HEK293 (cell line): ENCODE data around the gene CNKSR2.

Experiments used
- CTCF ChIA-PET: fragments of 350-600 bp; formaldehyde crosslinking; extraction: SDS; loops from one replicate; lab custom pipeline; 2021; ENCODE audit warnings: antibody characterized with exemption; lab: Yijun Ruan, JAX
- POLR2A ChIA-PET: fragments of 300-600 bp; formaldehyde crosslinking; extraction: SDS; loops from one replicate; lab custom pipeline; 2020; ENCODE audit warnings: antibody characterized with exemption, inconsistent platforms; lab: Yijun Ruan, JAX
- H3K27ac ChIP-seq: fragments of 200-500 bp; sonication (Bioruptor generic); 2 replicates; pipeline ENCODE4 v1.5.1; 2014; ENCODE audit warnings: low read depth, low read length, control low read depth, inconsistent platforms; ENCODE audit errors: extremely low read depth
- H3K36me3 ChIP-seq, 2 experiments: fragments of 200-500 bp in 1 of 2; sonication (Bioruptor generic) in 1 of 2; 1 replicate in 1 of 2; 2 replicates in 1 of 2; pipeline ENCODE4 v1.5.1; 2014 to 2017; ENCODE audit warnings: inconsistent platforms in 2 of 2, low read length in 2 of 2; ENCODE audit not compliant: control insufficient read depth in 2 of 2, insufficient read depth in 1 of 2
- H3K4me1 ChIP-seq: fragments of 200-500 bp; sonication (Bioruptor generic); 2 replicates; pipeline ENCODE4 v1.5.1; 2014; ENCODE audit warnings: mild to moderate bottlenecking, low read length, inconsistent platforms; ENCODE audit not compliant: control insufficient read depth, insufficient read depth
- H3K4me3 ChIP-seq: 2 replicates; pipeline ENCODE4 v1.5.1; 2011; ENCODE audit warnings: low read depth, mild to moderate bottlenecking, control low read depth, low read length, moderate library complexity
- H3K9me3 ChIP-seq: fragments of 200-500 bp; sonication (Bioruptor generic); 2 replicates; pipeline ENCODE4 v1.5.1; 2014; ENCODE audit warnings: low read depth, low read length, inconsistent platforms; ENCODE audit not compliant: control insufficient read depth, insufficient read depth
- BCL11B ChIP-seq: fragments of 450-650 bp; formaldehyde crosslinking; IDR thresholded peaks from 2 replicates; pipeline ENCODE4 v1.5.1; 2016; ENCODE audit warnings: low read depth, missing biosample characterization, missing genetic modification characterization
- KLF16 ChIP-seq: fragments of 450-650 bp; formaldehyde crosslinking; IDR thresholded peaks from 2 replicates; pipeline ENCODE4 v1.5.1; 2017; ENCODE audit warnings: missing biosample characterization, missing genetic modification characterization
- KLF7 ChIP-seq: fragments of 450-650 bp; formaldehyde crosslinking; IDR thresholded peaks from 2 replicates; pipeline ENCODE4 v1.5.1; 2016; ENCODE audit warnings: missing biosample characterization, missing genetic modification characterization, borderline replicate concordance
- MYNN ChIP-seq: fragments of 450-650 bp; formaldehyde crosslinking; IDR thresholded peaks from 2 replicates; pipeline ENCODE4 v1.5.1; 2016; ENCODE audit warnings: missing biosample characterization, missing genetic modification characterization, borderline replicate concordance
- RBAK ChIP-seq: fragments of 450-650 bp; formaldehyde crosslinking; IDR thresholded peaks from 2 replicates; pipeline ENCODE4 v1.5.1; 2016; ENCODE audit warnings: missing biosample characterization, missing genetic modification characterization
- TCF7L2 ChIP-seq: IDR thresholded peaks from 2 replicates; pipeline ENCODE4 v1.6.1; 2011; ENCODE audit warnings: low read depth, mild to moderate bottlenecking, inconsistent platforms, low read length, moderate library complexity, borderline replicate concordance
- ZNF112 ChIP-seq: fragments of 450-650 bp; formaldehyde crosslinking; IDR thresholded peaks from 2 replicates; pipeline ENCODE4 v1.5.0; 2017; ENCODE audit warnings: missing biosample characterization, missing genetic modification characterization
- ZNF121 ChIP-seq: fragments of 450-650 bp; formaldehyde crosslinking; IDR thresholded peaks from 2 replicates; pipeline ENCODE4 v1.5.1; 2016; ENCODE audit warnings: missing biosample characterization, missing genetic modification characterization
- ZNF24 ChIP-seq: fragments of 450-650 bp; formaldehyde crosslinking; IDR thresholded peaks from 2 replicates; pipeline ENCODE4 v1.5.1; 2016; ENCODE audit warnings: missing biosample characterization, missing genetic modification characterization
- ZNF274 ChIP-seq, 2 experiments: fragments of 200-500 bp in 1 of 2; fragments of 450-650 bp in 1 of 2; sonication (Bioruptor generic) in 1 of 2; formaldehyde crosslinking in 1 of 2; IDR thresholded peaks; 2 replicates each; pipeline versions ENCODE4 v1.5.1 to v1.6.1; 2014 to 2016; ENCODE audit warnings: borderline replicate concordance in 1 of 2, inconsistent platforms in 1 of 2, low read length in 1 of 2, missing biosample characterization in 1 of 2, missing genetic modification characterization in 1 of 2
- ZNF48 ChIP-seq: fragments of 450-650 bp; formaldehyde crosslinking; IDR thresholded peaks from 2 replicates; pipeline ENCODE4 v1.5.1; 2016; ENCODE audit warnings: missing biosample characterization, missing genetic modification characterization
- ZNF510 ChIP-seq: fragments of 450-650 bp; formaldehyde crosslinking; IDR thresholded peaks from 2 replicates; pipeline ENCODE4 v1.5.1; 2018; ENCODE audit warnings: mild to moderate bottlenecking, missing genetic modification characterization, missing biosample characterization; ENCODE audit not compliant: insufficient replicate concordance
- ZNF521 ChIP-seq: fragments of 450-650 bp; formaldehyde crosslinking; IDR thresholded peaks from 2 replicates; pipeline ENCODE4 v1.5.1; 2017; ENCODE audit warnings: missing biosample characterization, mild to moderate bottlenecking, missing genetic modification characterization
- ZNF626 ChIP-seq: fragments of 450-650 bp; sonication (Bioruptor Pico); formaldehyde crosslinking; IDR thresholded peaks from 2 replicates; pipeline ENCODE4 v1.5.1; 2018; ENCODE audit warnings: missing biosample characterization, missing genetic modification characterization, inconsistent platforms
- ZNF707 ChIP-seq: fragments of 450-650 bp; formaldehyde crosslinking; IDR thresholded peaks from 2 replicates; pipeline ENCODE4 v1.5.1; 2016; ENCODE audit warnings: missing biosample characterization, missing genetic modification characterization
- ZNF792 ChIP-seq: fragments of 450-650 bp; formaldehyde crosslinking; IDR thresholded peaks from 2 replicates; pipeline ENCODE4 v1.5.1; 2016; ENCODE audit warnings: missing biosample characterization, missing genetic modification characterization
- TF ChIP-seq, protein P1 (sequence below): fragments of 450-650 bp; formaldehyde crosslinking; IDR thresholded peaks from 2 replicates; pipeline ENCODE4; 2016; ENCODE audit warnings: missing biosample characterization, missing genetic modification characterization
- TF ChIP-seq, protein P2 (sequence below): fragments of 450-650 bp; formaldehyde crosslinking; IDR thresholded peaks from 2 replicates; pipeline ENCODE4 v1.5.1; 2016; ENCODE audit warnings: missing biosample characterization, missing genetic modification characterization
- TF ChIP-seq, protein P3 (sequence below): fragments of 450-650 bp; formaldehyde crosslinking; IDR thresholded peaks from 2 replicates; pipeline ENCODE4 v1.5.1; 2017; ENCODE audit warnings: missing biosample characterization, missing genetic modification characterization
- TF ChIP-seq, protein P4 (sequence below): fragments of 450-650 bp; formaldehyde crosslinking; IDR thresholded peaks from 2 replicates; pipeline ENCODE4 v1.5.1; 2016; ENCODE audit warnings: missing biosample characterization, missing genetic modification characterization

The CNKSR2 gene

DNA sequence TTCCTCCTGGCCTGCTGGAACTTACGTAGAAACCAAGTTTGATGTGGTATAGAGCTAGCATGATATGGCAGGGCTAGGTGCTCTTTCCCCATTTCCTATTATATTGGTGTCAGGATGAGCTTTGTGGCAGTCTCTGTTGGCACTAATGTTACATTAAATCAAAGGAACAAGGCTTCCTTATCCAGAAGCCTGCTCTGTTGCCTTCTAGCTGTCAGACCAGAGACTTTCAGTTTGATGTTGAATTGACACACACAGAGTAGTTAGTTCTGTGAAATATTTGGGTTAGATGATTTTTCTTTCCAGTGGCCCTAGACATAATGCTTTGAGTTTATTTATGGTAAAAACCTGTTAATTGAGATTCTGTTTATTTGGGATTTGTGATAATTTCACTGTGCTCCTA is 10.0 kb downstream of the CNKSR2 start:
- CTCF ChIA-PET: interaction anchor here (0.8 to 2.2 kb wide), 3 partner anchors 9 to 425 kb away, joined by 3 to 5 read pairs (median 3); no protein-coding TSS in a partner anchor
- no peak overlapping the region for H3K4me3 ChIP-seq

GRCh38 chrX:21394792-21395191 is 20.6 kb downstream of the CNKSR2 start:
- TF ChIP-seq, protein P1, sequence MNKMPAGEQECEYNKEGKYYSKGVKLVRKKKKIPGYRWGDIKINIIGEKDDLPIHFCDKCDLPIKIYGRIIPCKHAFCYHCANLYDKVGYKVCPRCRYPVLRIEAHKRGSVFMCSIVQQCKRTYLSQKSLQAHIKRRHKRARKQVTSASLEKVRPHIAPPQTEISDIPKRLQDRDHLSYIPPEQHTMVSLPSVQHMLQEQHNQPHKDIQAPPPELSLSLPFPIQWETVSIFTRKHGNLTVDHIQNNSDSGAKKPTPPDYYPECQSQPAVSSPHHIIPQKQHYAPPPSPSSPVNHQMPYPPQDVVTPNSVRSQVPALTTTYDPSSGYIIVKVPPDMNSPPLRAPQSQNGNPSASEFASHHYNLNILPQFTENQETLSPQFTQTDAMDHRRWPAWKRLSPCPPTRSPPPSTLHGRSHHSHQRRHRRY (tag by site-specific recombination): no peak
- TF ChIP-seq KLF7 (tag by site-specific recombination) (no peak), ZNF521 (no peak), KLF16 (no peak), ZNF48 (tag by site-specific recombination) (no peak), ZNF707 (tag by site-specific recombination) (no peak), ZNF274 (IDR thresholded peaks at IDR 0.05; ENCODE audit: low read length) (no peak), ZNF274 (tag by site-specific recombination; IDR thresholded peaks at IDR 0.05; ENCODE audit: borderline replicate concordance) (no peak), MYNN (tag by site-specific recombination) (no peak), ZNF121 (tag by site-specific recombination) (no peak)
- TF ChIP-seq, protein P2, sequence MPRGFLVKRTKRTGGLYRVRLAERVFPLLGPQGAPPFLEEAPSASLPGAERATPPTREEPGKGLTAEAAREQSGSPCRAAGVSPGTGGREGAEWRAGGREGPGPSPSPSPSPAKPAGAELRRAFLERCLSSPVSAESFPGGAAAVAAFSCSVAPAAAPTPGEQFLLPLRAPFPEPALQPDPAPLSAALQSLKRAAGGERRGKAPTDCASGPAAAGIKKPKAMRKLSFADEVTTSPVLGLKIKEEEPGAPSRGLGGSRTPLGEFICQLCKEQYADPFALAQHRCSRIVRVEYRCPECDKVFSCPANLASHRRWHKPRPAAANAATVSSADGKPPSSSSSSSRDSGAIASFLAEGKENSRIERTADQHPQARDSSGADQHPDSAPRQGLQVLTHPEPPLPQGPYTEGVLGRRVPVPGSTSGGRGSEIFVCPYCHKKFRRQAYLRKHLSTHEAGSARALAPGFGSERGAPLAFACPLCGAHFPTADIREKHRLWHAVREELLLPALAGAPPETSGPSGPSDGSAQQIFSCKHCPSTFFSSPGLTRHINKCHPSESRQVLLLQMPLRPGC (tag by site-specific recombination): no peak
- Histone ChIP-seq H3K4me1 (peaks cover 4% of the 10 kb centered on the region; the same call in 1 of the 2 replicates), H3K36me3 (no peaks in the 10 kb centered on the region), H3K9me3 (no peaks in the 10 kb centered on the region; the same call in 1 of the 2 replicates), H3K4me3 (no peak overlapping the region), H3K27ac (no peak overlapping the region)
- ChIA-PET CTCF (interaction anchor here (1.2 kb wide), 1 partner anchor 18 kb away, joined by 3 read pairs; no protein-coding TSS in a partner anchor), POLR2A (no interaction called here)

More for the DNA sequence above, 10.0 kb downstream of the CNKSR2 start:
- Histone ChIP-seq H3K36me3 (no peaks in the 10 kb centered on the region), H3K27ac (no peak overlapping the region)
- TF ChIP-seq ZNF112 (no peak), TCF7L2 (no peak), ZNF510 (no peak), RBAK (tag by site-specific recombination) (no peak), ZNF626 (no peak), ZNF24 (tag by site-specific recombination) (no peak), BCL11B (tag by site-specific recombination) (no peak), ZNF792 (no peak)
- TF ChIP-seq, protein P3, sequence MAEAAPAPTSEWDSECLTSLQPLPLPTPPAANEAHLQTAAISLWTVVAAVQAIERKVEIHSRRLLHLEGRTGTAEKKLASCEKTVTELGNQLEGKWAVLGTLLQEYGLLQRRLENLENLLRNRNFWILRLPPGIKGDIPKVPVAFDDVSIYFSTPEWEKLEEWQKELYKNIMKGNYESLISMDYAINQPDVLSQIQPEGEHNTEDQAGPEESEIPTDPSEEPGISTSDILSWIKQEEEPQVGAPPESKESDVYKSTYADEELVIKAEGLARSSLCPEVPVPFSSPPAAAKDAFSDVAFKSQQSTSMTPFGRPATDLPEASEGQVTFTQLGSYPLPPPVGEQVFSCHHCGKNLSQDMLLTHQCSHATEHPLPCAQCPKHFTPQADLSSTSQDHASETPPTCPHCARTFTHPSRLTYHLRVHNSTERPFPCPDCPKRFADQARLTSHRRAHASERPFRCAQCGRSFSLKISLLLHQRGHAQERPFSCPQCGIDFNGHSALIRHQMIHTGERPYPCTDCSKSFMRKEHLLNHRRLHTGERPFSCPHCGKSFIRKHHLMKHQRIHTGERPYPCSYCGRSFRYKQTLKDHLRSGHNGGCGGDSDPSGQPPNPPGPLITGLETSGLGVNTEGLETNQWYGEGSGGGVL (tag by site-specific recombination): no peak
- TF ChIP-seq, protein P4, sequence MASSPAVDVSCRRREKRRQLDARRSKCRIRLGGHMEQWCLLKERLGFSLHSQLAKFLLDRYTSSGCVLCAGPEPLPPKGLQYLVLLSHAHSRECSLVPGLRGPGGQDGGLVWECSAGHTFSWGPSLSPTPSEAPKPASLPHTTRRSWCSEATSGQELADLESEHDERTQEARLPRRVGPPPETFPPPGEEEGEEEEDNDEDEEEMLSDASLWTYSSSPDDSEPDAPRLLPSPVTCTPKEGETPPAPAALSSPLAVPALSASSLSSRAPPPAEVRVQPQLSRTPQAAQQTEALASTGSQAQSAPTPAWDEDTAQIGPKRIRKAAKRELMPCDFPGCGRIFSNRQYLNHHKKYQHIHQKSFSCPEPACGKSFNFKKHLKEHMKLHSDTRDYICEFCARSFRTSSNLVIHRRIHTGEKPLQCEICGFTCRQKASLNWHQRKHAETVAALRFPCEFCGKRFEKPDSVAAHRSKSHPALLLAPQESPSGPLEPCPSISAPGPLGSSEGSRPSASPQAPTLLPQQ (tag by site-specific recombination): no peak
- TF ChIP-seq, all 188 proteins: peak for 0
- no peaks in the 10 kb centered on the region for H3K9me3 ChIP-seq
- POLR2A ChIA-PET: interaction anchor here (1.3 kb wide), 1 partner anchor 10 kb away, joined by 5 read pairs; the partner anchor contains the start of gene CNKSR2
- H3K4me1 ChIP-seq: no peaks in the 10 kb centered on the region
